H54 (cell line): ENCODE data around the gene SPPL3.
"Not testable (repeated sequence)": the region's sequence is repeated elsewhere in the genome, so short reads cannot be mapped to it uniquely, and the experiment has no call there.

ENCODE experiments used
- DNase-seq: peaks from one replicate; pipeline ENCODE4 v3.0.0; 2011; ENCODE audit warnings: low spot score, mixed read lengths; ENCODE audit not compliant: insufficient read length
- FAIRE-seq: peaks from 3 replicates; lab custom pipeline; 2011; peaks lifted over from hg19 to GRCh38; lab: Jason Lieb, UNC
- POLR2A ChIP-seq: IDR thresholded peaks from 2 replicates; pipeline ENCODE4 v1.6.1; 2011; ENCODE audit warnings: low read depth, mild to moderate bottlenecking, low read length

SPPL3 gene

DNA sequence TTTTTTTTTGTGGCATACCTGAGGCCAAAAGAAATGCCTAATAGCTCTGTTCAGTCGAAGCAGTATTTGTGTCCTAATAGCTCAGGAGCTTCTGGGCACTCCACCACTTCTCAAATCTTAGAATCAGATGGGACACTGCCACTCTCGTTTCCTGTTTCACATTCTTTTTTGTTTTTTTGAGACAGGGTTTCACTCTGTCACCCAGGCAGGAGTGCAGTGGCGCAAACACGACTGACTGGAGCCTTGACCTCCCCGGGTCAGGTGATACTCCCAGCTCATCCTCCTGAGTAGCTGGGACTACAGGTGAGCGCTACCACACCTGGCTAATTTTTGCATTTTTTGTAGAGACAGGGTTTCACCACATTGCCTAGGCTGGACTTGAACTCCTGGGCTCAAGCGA, 52.7 kb downstream of the SPPL3 start:
- FAIRE-seq (no peak), DNase-seq (no peak)
- TF ChIP-seq POLR2A, result no peak

DNA sequence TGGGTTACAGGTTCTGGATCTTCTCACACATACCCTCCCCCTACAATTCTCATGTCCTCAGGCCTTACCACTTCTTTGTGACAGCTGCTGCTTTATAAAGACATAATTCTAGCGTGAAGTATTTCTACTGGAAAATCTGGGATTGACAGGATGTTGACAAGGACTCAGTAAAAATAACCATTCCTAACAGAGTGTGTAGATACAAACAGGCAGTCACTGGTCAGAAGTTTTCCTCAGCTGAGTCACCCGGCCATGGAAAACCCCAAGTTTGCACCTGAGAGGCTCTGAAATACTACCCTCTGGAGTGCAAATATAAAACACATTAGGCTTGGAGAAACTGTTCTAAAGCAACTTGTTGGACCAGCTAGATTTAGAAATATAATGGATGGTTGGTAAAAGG, 54.4 kb downstream of the SPPL3 start:
- DNase-seq (peak; percentile 25), FAIRE-seq (peak; percentile 96)
- TF ChIP-seq POLR2A, result no peak

DNA sequence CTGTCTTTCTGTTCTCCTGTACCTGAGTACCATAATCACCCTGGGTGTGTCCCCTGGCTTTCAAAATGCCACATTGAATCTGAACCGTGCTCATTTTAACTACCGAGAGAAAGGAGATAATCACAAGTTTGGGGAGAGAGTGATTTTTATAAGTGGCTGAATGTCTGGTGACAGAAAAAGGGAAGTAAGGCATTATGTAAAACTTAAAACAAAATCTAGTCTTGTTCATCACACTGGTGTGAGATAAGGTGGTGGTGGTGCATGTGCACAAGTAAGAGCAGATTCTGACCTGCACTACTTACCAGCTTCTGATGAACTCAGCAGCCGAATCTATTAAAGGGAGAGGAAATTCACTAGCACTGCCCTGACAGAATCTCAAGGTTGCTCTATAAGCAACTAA, 56.3 kb downstream of the SPPL3 start:
- no peak for FAIRE-seq

DNA sequence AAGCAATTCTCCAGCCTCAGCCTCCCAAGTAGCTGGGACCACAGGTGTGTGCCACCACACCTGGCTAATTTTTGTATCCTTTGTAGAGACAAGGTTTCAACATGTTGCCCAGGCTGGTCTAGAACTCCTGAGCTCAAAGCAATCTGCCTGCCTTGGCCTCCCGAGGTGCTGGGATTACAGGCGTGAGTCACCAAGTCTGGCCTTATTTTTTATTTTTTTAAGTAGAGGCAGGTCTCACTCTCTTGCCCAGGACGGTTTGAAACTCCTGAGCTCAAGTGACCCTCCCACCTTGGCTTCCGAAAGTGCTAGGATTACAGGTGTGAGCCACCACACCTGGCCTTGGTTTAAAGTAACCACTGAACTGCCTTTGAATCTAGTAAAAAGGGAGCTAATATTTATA, 56.8 kb downstream of the SPPL3 start:
- FAIRE-seq, result no peak
- TF ChIP-seq POLR2A, result no peak
- DNase-seq, result no peak

More for the DNA sequence above, 56.3 kb downstream of the SPPL3 start:
- TF ChIP-seq POLR2A, result no peak
- DNase-seq, result no peak

DNA sequence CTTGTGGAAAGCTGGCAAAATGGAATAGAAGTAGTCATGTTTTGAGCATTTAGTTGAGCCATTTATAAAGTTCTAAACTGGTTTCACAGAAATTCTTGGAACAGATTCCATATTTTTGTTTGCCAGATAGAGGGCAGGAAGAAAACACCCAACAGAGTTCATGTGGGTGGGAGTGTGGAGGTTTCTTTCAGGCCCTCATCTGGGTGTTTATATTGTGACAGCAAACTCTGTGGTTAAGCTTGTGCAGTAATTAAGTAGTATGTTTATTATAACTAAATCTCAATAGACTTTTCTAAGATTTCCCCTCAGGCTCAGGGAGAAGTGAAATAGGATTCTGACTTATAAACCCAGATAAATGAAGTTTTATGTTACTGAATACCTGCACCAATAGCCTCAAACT, 57.4 kb downstream of the SPPL3 start:
- no peak for DNase-seq
- FAIRE-seq, result no peak
- no peak for TF ChIP-seq POLR2A

DNA sequence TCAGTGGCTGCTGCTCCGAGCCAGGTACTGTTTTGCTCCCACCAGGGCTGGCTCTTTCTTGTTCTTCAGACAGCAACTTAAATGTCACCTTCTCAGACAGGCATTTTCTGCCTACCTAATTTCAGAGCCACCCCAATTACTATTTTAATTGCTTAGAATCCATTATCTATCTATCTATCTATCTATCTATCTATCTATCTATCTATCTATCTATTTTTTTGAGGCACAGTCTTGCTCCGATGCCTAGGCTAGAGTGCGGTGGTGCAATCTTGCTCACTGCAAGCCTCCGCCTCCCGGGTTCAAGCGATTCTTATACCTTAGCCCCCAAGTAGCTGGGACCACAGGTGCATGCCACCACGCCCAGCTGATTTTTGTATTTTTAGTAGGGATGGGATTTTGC, 58.5 kb downstream of the SPPL3 start:
- DNase-seq (no peak), FAIRE-seq (no peak)
- TF ChIP-seq POLR2A, result no peak

DNA sequence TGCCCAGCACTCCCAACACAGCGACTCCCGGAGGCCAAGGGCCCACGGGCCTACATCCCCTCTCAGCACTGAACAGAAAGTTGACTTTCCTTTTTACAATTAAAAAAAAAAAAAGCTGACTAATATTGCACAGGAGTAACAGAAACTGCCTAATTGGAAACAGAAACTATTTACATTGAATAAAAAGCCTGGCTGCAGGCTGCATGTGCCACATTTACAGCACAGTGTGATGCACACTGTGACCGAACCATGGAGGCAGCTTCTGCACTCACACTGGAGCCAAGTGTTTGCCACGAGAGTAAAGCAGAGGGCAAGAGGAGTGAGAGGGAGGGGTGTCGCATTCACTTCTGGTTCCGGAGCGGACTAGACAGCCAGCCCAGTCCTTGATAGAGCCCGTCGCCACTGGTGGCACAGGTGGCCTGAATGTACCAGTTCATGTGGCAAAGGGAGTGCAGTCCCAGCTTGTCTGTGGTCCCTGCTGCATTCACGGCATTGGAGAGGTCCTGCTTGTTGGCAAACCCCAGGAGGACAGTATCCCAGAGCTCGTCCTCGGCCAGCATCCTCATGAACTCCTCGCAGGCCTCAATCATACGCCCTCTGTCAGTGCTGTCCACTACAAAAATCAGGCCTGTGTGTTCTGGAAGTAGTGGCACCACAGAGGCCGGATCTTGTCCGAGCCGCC, 59.2 kb downstream of the SPPL3 start:
- TF ChIP-seq POLR2A, result no peak
- FAIRE-seq (no peak), DNase-seq (no peak)

DNA sequence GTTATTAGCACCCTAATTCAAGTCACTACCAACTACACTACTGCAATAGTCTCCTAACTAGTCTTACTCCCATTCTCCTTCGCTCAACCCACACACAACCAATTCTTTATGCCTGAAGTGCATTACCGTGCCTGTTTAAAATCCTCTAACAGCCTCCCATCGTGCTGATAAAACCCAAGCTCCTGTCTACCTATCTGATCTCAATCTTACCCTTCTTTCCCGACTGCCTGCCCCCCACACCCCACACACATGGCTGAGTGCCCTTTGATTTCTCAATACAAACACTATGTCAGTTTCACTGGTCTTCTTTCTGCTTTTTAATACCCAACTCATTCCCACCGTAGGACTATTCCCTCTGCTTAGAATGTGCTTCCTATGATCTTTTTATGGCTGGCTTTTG, 59.9 kb downstream of the SPPL3 start:
- FAIRE-seq (no peak), DNase-seq (no peak)
- TF ChIP-seq POLR2A, result no peak

DNA sequence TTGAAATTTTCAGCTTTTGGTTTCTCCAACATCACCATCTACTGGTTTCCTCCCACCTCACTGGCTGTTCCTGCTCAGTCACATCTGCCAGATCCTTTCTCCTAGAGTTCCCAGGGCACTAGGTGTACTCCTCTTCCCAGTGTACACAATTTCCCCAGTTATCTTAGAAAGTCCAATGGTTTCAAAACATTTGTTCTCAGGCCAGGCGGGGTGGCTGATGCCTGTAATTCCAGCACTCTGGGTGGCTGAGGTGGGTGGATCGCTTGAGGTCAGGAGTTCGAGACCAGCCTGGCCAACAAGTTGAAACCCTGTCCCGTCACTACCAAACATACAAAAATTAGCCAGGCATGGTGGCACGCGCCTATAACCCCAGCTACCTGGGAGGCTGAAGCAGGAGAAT, 60.7 kb downstream of the SPPL3 start:
- no peak for DNase-seq
- TF ChIP-seq POLR2A, result no peak
- FAIRE-seq, result no peak

DNA sequence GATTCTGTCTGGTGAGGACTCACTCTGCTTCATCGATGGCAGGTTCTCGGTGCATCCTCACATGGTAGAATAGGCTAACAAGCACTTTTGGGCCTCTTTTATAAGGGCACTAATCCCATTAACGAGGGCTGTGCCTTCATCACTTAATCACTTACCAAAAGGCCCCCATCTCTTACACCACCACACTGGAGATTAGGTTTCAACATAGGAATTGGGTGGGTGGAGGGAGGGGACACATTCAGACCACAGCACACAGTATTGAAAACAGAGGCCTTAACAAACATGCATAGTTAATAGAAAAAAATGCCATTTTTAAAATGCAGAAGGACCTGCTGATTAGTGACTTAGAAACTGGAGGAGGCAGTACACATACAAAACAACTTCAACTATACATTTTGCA, 61.6 kb downstream of the SPPL3 start:
- FAIRE-seq, result no peak
- DNase-seq, result no peak
- TF ChIP-seq POLR2A, result no peak

DNA sequence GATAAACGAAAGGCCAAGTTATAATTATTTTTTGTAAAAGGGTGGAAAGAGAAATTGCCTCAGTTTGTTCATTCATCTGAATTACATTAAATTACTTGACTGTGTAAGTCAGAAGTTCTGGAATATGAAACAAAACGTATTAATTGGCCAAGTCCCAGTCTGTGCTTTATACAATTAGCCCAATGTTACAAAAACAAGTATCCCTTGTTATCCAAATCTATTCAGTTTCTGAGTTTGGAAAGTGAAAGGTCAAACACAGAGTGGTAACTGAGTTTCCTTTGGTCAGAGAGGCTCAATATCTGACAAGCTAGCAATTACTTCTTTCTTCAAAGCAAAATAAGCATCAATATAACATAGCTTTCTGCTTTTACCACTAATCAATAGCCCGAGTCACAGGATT, 62.6 kb downstream of the SPPL3 start:
- no peak for FAIRE-seq
- no peak for TF ChIP-seq POLR2A
- no peak for DNase-seq

DNA sequence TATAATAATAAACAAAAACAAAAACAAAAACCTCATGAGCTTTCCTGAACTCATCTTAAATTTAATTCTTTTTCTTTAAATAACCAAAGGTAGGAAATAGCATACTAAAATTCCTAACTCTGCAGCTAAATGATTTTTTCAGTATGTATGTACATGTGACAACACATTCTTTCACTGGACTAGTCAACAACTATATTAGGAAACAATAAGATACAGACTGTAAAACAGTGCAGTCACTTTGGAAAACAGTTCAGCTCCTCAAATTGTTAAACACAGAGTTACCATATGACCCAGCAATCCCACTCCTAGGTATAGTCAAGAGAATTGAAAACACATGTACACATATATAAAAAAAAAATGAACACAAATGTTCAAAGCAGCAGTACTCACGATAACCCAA, 64.7 kb downstream of the SPPL3 start:
- no peak for TF ChIP-seq POLR2A
- FAIRE-seq, result no peak
- DNase-seq, result no peak

DNA sequence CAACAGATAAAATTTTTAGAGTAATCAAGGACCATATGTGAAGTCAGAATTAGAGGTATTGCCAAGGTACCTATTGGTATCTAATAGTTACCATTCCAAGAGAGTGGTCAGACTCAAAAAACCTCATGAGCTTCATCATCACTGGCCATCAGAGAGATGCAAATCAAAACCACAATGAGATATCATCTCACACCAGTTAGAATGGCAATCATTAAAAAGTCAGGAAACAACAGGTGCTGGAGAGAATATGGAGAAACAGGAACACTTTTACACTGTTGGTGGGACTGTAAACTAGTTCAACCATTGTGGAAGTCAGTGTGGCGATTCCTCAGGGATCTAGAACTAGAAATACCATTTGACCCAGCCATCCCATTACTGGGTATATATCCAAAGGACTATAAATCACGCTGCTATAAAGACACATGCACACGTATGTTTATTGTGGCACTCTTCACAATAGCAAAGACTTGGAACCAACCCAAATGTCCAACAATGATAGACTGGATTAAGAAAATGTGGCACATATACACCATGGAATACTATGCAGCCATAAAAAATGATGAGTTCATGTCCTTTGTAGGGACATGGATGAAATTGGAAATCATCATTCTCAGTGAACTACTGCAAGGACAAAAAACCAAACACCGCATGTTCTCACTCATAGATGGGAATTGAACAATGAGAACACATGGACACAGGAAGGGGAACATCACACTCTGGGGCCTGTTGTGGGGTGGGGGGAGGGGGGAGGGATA, 65.4 kb downstream of the SPPL3 start:
- DNase-seq, FAIRE-seq: not testable (repeated sequence)

DNA sequence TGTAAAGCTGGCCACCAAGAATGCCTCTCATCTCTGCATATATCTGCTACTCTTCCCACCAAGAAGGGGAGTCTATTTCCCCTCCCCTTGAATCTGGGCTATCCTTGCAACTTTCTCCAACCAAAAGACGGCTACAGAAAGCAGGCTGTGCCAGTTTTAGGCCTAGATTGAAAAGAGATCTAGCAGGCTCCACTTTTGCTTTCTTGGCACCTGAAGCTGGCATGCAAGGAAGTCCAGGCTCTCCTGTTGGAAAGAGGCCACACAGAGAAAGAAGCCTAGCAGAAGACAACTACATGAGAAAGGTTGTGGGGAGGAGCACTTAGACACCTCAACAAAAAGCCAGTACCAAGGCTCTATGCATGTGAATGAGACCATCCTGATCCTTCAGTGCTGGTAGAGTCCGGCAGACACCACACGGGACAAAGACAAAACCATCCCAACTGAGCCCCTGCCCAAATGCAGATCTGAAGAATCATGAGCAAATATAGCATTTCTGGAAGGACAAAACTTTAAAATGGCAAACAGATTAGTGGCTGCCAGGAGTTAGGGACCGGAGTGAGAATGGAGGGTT, 68.0 kb downstream of the SPPL3 start:
- no peak for DNase-seq
- no peak for TF ChIP-seq POLR2A
- no peak for FAIRE-seq

DNA sequence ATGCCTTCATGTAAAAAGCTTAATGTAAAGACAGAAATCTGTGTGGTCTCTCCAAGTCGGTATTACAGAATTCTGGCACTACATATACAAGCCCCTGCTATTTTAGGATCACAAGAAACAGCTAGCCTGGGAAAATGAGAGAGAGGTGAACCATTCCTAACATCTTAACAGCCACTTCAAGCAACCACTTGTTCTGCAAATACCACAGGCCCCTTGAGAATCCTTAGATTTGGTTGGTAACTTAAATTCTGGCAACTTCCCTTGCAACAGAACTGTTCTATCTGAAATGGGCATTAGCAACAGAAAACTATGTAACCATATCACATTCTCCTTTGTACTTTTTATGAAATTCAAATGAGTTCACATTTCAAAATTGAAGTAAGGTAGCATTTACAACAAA, 68.5 kb downstream of the SPPL3 start:
- no peak for TF ChIP-seq POLR2A
- DNase-seq (no peak), FAIRE-seq (peak; percentile 11)
